ENCODE data around the gene SPOUT1.
"Not testable (repeated sequence)": the region's sequence is repeated elsewhere in the genome, so short reads cannot be mapped to it uniquely, and the experiment has no call there.

SPOUT1 gene

DNA sequence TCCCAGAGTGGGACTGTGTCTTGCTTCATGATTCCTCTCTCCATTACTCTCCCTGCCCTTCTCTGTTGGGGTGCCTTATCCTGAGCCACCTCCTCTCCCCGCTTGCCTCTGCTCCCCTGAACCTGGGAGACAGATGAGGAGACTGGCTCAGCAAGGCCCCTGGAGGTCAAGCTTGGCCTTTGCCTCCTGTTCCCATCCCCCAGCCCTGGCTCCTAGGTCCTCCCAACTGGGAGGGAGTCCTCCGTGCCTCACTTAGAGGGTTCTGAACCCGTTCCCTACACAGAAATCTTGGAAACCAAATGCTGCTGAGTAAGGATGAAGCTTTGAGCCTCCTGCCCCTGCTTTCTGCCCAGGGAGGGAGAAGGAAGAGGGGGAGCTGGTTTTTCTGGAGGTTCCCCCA, 21.1 kb downstream of the SPOUT1 start:
- FAIRE-seq: no peak

DNA sequence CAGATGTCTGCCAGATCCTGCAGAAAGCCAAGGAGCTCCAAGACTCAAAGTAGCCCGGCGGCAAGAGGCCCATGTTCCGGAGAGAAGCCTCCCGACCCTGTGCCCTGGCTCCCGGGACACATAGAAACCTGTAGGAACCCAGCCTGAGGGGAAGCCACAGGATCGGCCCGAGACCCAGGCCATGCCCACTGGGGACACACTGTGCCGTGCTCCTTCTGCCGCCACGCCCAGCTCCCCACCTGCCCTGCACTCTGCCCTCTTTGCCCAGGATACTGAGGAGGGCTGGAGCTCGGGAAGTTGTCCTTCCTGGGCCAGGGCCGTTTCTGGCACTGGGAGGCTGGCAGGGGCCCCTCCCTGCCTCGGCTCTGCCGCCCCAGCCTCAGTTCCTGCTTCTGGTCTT, 21.8 kb downstream of the SPOUT1 start:
- no peak for FAIRE-seq

DNA sequence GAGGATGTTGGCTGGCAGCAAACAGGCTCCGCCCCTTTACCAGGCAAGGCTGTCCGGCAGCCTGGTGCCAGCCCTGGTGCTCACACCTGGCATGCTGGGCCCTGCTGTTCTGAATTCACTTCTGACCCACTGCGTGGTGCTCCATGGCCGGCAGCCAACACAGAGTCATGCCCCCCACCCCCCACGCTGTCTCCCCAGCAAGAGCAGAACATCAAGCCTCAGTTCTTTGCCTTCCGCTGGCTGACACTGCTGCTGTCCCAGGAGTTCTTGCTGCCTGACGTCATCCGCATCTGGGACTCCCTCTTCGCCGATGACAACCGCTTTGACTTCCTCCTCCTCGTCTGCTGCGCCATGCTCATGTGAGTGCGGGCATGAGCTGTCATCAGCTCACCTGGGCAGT, 23.9 kb downstream of the SPOUT1 start:
- FAIRE-seq: no peak

DNA sequence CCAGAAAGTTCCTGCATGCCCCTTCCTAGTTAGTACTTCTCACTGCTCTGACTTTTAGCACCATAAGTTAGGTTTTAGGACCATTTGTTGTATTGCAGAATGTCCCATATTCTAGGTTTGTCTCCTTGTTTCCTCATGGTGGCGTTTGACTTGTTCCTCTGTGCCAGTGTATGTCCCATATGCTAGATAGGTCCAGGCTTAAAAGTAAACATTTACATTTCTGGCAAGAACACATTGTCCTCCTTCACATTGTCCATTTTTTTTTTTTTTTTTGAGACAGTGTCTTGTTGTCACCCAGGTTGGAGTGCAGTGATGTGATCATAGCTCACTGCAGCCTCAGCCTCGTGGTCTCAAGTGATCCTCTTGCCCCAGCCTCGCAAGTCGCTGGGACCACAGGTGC, 27.1 kb downstream of the SPOUT1 start:
- no peak for FAIRE-seq

DNA sequence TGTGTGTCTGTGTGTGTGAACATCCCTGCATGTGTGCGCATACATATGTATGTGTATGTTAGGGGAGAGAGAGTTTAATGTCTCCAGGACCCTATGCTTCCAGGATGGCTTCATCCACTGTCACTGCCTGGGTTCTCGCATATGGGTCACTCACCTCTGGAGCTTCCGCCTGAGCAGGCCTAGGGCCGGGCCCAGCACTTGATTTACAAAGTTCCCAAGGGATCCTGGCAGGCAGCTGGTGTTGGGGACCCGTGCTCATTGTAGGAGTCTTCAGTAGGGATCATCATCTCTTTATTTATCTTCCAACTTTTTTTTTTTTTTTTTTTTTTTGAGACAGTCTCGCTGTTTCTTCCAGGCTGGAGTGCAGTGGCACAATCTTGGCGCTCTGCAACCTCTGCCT, 29.5 kb downstream of the SPOUT1 start:
- no peak for FAIRE-seq

DNA sequence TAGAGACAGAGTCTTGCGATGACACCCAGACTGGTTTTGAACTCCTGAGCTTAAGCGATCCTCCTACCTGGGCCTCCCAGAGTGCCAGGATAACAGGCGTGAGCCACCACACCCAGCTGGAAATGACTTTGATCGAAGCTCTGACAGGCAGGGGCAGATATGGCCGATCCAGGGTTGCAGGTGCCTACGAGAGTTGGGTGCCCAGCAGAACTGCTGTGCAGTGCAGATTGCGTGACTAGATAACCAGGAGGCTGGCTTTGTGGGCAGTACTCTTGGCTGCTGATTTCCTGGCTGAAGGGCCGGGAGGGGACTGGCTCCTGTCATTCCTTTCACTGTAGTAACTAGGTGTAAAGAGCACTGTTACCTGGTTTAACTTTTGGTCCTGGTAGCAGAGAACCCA, 30.7 kb downstream of the SPOUT1 start:
- FAIRE-seq: no peak

DNA sequence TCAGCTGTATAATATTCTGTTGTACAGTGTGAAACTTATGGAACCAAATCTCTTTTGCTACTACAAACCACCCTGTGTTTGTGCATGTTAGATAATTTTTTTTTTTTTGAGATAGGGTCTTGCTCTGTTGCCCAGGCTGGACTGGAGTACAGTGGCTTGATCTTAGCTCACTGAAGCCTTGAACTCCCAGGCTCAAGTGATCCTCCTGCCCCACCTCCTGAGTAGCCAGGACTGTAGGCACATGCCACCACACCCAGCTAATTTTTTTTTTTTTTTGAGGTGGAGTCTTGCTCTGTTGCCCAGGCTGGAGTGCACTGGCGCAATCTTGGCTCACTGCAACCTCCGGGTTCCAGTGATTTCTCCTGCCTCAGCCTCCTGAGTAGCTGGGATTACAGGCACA, 34.6 kb downstream of the SPOUT1 start:
- FAIRE-seq: not testable (repeated sequence)

DNA sequence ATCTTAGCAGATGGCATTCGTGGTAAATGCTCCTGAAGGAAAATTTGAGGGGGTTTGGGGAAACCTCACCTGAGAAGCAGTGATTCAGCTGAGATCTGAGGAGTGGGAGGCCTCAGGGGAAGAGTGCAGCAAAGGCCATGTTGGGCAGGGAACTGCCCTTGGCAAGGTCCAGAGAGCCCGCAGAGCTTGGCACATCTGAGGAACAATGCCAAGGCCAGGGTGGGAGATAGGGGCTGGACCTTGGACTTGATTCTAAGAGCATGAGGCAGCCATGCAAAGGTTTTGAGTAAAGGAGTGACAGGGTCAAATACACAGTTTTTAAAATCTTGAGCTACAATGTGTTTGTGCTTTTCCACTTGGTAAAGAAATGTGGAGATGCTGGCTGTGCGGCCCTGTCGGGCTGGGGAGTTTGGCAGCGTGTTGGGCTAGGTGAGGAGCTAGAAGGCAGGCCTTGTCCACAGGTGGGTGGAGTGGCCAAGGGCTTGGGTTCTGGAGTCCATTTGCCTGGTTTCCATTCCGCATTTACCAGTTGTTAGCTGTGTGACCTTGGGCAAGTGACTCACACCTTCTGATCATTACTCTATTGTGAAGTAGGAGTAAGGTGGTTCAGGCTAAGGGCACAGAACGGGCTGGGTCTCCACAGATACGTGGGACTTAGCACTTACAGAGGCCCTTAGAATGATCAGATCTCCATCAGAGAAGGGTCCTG, 36.5 kb downstream of the SPOUT1 start:
- no peak for FAIRE-seq

DNA sequence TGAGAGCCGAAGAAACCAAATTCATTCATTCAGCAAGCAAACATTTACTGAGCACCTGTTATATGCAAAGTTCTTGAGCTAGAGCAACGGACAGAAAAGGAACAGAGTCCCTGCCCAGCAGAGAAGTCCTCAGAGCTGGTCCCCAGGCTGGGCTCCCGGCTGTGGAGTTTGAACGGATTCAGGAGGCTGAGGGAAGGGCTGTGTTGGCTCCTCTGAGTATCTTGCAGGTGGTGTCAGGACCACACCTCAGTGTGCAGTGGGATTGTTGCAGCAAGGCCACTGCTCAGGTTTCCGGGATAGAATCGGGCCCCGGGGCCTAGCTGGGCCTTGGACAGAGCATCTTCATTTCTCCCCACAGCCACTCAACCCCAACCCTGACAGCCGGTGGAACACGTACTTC, 37.5 kb downstream of the SPOUT1 start:
- FAIRE-seq: no peak

DNA sequence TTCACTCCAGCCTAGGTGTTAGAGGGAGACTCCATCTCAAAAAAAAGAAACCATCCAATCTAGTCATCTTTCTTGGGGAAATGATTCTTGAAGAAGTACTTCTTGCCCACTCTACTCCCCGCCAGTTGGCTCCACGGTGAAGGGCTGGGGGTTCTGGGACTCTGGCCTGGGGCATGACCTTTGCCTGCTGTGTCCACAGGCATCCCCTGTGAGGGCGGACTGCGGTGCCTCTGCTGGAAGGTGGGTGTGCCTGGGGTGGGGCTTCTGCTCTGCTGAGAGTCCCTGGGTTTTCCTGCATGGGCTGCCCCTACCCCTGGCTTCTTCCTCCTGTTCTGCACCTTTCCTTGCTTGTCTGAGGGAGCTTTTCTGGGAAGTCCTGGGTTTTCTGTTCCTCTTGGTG, 39.1 kb downstream of the SPOUT1 start:
- no peak for FAIRE-seq

DNA sequence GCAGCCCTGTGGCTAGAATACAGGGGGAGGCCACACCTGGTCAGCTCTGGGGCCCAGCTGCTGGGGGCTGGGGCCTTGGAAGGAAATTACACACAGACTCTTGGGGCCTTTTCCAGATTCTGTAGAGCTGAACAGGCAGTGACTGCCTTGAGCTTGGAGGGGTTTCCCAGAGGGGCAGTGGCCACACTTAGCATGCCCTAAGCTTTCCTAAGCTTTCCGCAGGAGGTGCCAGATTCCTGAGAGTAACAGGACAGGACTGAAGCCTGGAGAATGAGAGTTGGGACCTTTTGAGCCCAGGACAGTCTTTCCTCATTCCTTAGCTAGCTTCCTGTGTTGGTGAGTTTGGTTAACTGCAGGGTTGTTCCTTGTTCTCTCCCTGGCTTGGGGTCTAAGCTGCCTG, 41.1 kb downstream of the SPOUT1 start:
- no peak for FAIRE-seq

DNA sequence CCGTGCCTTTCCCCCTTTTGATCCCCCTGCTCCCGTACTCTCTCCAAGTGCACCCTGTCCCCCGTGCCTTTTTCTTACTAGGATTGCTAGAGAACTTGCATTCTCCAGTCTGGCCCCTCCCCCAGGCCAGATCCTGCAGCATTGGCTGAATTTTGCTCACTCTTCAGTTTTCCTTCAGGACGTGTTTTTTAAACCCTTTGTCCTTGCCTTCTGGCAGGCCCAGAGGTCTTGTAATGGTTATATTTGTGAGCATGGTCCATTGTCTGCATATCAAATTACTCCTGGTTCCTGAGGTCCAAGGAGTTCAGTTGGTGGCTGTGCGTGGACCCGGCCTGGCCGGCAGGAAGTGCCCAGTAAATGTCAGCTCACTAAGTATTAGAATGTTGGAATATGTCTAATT, 41.9 kb downstream of the SPOUT1 start:
- no peak for FAIRE-seq

DNA sequence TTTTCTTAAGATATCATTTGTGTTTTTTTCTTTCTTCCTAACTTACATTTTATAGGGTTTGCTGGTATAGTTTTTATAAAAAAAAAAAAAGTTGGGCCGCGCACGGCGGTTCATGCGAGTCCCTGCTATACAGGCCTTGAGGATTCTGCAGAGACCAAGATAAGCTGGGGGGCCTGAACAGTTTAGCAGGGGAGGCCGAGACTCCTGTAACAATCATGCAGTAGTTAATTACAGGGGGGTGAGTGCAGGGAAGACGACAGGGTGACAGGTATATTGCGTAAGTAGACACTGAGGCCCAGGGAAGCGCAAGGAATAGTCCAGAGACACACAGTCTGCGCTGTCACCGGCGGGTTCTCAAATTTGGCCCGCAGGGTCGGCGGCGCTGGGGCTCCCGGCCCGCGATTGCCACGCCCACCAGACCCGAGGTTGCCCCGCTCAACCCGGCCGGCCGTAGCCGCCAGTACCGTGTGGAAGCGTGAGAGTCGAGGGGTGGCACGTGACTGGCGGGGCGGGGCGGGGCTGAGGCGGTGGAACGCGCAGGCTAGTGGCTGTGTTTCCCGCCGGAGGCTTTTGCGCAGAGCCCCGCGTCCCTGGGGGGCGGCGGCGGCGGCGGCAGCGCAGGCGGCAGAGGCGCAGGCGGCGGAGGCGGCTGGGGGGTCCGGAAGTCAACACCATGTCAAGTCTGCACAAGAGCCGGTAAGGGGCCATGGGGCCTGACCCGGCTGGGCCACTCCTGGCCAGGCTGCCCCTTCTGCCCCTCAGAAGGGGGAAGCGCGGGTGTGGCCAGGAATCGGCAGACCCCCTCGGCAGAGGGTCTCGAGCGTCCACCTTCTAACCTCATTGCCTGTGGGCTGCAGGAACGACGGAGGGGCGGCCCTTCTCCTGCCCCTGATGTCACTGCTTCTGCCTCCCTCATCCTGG, 42.7 kb downstream of the SPOUT1 start, which contains the start of gene TBC1D13:
Gene TBC1D13 (plus strand): TSS at position 573 of the 921 bp plus-strand sequence. CDS start 101 bp downstream, at position 674.
- no peak for FAIRE-seq

DNA sequence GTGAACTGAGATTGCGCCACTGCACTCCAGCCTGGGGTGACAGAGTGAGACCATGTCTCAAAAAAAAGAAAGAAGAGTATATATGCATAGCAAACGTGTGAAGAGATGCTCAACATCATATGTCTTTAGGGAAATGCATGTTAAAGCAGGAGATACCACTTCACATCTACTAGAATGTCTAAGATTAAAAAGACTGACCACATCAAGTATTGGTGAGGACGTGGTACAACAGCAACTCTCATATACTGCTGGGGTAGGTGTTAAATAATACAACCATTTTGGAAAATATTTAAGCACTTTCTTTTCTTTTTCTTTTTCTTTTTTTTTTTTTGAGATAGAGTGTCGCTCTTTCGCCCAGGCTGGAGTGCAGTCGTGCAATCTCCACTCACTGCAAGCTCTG, 44.2 kb downstream of the SPOUT1 start:
- FAIRE-seq: no peak

DNA sequence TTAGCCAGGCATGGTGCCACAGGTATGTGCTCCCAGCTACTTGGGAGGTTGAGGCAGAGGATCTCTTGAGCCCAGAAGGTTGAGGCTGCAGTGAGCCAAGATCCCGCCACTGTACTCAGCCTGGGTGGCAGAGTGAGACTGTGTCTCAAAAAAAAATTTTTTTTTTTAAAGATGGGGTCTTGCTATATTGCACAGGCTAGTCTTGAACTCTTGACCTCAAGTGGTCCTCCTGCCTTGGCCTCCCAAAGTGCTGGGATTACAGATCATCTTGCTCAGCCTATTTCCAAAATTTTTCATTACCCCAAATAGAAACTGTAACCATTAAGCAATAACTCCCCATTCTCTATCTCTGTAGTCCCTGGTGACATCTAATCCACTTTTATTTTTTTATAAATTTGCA, 46.9 kb downstream of the SPOUT1 start:
- no peak for FAIRE-seq

DNA sequence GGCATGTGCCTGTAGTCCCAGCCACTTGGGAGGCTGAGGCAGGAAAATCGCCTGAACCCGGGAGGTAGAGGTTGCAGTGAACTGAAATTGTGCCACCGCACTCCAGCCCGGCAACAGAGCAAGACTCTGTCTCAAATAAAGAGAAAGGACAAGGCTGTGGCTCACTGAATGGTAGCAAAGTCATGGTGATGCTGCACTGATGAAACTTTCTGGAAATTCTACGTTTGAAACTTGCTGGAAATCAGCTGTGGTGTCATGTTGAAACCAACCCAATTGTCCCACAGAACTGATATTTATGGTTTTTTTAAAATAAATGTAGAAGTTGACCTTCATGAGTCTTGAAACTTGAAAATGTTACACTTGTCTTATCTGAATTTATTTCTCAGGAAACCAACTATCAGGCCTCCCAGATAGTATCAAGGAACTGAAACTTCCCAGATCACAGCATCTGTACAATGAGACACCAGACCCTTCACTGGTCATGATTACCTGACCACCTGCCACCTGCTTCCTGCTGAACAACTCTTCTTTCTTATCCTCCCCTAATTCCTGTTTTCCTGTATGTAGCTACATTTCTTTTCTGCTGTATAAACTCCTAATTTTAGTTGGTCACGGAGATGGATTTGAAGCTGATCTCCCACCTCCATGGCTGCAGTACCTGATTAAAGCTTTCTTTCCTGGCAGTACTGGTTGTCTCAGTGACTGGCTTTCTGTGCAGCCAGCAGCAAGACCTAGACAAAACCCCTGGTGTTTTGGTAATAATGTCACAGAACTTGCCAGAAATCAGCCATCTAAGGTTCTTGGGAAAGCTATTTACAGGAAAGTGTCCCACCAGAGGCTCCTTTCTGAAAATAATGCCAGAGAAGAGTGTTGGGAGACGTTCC, 48.2 kb downstream of the SPOUT1 start:
- no peak for FAIRE-seq

DNA sequence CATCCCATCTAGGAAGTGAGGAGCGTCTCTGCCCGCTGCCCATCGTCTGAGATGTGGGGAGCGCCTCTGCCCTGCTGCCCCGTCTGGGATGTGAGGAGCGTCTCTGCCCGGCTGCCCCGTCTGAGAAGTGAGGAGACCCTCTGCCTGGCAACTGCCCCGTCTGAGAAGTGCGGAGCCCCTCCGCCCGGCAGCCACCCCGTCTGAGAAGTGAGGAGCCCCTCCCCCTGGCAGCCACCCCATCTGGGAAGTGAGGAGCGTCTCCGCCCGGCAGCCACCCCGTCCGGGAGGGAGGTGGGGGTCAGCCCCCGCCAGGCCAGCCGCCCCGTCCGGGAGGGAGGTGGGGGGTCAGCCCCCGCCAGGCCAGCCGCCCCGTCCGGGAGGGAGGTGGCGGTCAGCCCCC, 49.5 kb downstream of the SPOUT1 start:
- FAIRE-seq: not testable (repeated sequence)

DNA sequence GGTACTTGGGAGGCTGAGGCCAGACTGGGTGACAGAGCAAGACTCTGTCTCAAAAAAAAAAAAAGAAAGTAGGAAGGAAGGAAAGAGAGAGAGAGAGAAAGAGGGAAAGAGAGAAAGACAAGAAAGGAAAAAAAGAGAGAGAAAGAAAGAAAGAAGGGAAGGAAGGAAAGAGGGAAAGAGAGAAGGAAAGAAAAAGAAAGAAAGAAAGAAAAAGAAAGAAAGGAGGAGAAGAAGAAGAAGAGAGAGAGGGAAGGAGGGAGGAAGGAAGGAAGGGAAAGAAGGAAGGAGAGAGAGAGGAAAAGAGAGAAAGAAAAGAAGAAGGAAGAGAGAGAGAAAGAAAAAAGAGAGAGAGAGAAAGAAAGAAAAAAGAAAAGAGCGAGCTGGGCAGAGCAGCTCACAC, 54.8 kb downstream of the SPOUT1 start:
- no peak for FAIRE-seq

DNA sequence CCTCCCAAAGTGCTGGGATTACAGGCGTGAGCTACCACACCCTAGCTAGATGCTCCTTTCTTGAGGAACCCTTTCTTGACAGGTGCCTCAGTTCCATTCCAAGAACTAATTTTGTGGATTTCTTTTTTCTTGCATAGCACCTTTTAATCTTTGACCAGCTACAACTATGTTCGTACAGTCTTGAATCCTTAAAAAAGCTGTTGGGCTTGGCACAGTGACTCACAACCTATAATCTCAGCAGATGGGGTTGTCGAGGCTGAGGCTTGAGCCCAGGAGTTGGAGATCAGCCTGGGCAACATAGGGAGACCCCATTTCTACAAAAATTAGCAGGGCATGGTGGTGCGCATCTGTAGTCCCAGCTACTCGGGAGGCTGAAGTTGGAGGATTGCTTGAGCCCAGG, 56.5 kb downstream of the SPOUT1 start:
- no peak for FAIRE-seq

DNA sequence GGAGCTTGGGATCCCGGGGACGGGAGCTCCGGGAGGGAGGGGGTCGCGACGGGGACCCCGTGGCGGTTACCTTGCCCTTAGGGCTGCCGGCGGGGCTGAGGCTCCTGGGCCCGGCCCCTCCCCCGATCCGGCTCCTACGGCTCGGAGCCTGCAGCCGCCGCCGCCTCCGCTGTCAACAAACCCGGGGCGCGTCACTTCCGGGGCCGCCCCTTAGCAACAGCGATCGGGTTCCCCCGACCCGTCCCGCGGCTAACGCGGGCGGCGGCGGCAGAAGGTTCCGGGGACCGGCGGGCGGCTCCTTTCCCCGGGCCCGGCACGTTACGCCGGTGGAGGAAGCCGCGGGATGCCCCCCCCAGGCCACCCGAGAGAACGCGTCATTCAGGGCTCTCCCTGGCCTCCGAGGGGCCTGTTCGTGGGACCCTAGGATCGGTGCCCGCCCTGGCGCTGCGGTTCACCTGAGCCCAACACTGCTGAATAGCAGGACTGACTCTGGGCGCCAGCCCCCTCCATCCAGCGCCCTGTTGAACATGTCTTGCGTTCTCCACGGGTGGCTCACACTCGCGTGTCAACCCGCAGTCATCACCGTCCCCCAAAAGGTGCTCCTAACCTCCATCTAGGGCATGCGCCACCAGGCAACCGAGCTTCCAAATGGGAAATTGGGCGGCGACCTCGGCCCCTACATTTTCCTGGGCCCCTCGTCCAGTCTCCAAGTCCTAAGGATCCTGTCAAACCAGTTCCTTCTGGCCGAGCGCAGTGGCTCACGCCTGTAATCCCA, 57.7 kb downstream of the SPOUT1 start, which contains the start of gene ZER1:
Gene ZER1 (minus strand): TSS at position 183 of the 775 bp plus-strand sequence. CDS start 16,362 bp downstream, outside the sequence.
- FAIRE-seq: no peak

DNA sequence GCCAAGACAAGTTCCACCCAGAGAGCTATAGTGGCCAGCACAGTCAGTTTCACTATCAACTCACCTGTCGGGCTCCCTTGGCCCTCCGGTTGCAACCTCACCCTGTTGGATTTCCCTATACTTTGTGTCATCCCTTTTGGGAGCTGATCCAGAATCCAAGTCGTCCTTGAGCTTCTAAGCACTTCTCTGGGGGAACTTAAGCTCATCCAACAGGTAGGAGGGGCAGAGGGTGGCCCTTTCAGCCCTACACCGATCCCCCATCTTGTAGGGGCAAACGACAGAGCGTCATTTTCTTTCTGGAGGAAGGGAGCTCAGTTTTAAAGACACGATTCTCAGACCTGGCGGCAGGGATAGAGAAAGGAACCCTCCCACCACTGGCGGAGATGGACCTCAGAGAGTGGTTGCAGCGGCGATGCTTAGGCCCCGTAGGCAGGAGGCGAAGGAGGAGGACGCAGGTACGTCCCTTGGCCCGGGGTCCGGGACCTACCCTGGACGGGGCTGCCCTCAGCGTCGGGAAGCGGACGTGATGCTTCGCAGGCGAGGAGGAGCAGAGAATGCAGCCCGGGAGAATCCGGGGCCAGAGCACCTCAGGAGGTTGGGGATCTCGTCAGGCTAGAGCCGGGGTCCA, 58.4 kb downstream of the SPOUT1 start:
- no peak for FAIRE-seq
